LNCAP (cell line): ENCODE measurements around the gene CORO2B.

ENCODE experiments used
- TF ChIP-seq, protein P1 (sequence below): fragments of 450-650 bp; IDR thresholded peaks from 2 replicates; pipeline ENCODE4 v1.5.1; 2017; ENCODE audit warnings: mild to moderate bottlenecking

The CORO2B gene

DNA sequence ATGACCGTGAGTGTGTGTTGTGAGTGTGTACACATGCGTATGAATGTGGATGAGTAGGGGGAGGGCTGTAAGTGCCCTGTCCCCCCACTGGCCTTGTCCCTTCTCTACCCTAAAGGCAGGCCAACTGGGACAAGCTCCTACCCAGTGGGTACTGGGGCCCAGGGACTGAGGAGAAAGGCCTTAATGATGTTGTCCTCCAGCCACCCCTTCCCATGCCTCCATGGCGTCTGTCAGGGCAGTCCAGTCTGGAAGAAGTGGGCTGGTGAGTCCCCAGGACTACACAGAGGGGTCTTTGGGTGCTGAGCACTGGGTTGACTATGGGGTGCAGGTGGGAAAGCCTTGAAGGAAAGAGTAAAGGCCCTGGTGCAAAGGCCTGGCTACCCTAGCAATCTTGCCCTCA lies 16.9 kb upstream of the CORO2B start:
- TF ChIP-seq, protein P1, sequence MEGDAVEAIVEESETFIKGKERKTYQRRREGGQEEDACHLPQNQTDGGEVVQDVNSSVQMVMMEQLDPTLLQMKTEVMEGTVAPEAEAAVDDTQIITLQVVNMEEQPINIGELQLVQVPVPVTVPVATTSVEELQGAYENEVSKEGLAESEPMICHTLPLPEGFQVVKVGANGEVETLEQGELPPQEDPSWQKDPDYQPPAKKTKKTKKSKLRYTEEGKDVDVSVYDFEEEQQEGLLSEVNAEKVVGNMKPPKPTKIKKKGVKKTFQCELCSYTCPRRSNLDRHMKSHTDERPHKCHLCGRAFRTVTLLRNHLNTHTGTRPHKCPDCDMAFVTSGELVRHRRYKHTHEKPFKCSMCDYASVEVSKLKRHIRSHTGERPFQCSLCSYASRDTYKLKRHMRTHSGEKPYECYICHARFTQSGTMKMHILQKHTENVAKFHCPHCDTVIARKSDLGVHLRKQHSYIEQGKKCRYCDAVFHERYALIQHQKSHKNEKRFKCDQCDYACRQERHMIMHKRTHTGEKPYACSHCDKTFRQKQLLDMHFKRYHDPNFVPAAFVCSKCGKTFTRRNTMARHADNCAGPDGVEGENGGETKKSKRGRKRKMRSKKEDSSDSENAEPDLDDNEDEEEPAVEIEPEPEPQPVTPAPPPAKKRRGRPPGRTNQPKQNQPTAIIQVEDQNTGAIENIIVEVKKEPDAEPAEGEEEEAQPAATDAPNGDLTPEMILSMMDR: no peak

DNA sequence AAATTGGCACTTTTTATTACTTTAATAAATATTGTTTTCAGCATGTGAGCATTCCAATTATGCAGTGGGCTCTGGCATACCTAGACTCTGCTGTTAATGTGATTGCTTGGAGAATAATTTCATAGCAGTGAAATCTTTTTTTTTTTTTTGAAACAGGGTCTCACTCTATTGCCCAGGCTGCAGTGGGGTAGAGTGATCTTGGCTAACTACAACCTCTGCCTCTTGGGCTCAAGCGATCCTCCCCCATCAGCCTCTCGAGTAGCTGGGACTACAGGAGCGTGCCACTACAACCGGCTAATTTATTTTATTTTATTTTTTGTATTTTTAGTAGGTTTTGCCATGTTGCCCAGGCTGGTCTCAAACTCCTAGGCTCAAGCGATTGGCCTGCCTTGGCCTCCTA lies 14.6 kb upstream of the CORO2B start:
- TF ChIP-seq, protein P1: no peak

DNA sequence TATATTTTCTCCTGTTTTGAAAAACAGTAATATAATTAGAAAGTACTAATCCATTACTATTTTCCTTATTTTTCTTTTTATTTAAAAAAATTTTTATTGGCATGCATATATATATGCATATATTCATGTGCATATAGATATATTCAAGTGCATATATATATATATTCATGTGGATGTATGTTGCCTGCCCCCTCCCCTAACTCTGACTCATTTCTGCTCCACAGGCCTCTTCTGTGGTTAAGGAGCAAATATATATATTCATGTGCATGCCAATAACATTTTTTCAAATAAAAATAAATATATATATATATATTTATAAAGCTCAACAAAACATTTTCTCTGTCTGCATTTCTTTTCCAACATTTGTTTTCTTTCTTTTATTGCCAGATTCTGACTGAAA lies 13.6 kb upstream of the CORO2B start:
- TF ChIP-seq, protein P1: no peak

DNA sequence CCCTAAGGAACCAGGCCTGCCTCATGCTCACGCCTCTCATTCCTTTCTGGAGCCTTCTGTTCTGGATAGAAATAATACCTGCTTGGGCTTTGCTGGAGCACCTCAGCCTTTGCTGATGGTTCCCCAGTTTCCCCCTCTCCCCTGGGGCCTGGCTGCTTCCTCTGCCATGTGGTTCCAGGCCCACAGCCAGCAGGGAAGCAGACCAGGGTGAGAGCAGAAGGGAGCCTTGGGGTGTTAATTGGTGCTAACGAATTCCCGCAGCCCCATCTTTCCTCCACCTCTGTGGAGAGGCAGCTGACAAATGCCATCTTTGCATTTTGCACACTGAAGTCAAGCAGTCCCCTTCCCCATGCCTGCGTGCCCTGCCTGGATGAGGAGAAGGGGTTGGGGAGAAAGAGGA lies 13.1 kb upstream of the CORO2B start:
- TF ChIP-seq, protein P1: no peak

DNA sequence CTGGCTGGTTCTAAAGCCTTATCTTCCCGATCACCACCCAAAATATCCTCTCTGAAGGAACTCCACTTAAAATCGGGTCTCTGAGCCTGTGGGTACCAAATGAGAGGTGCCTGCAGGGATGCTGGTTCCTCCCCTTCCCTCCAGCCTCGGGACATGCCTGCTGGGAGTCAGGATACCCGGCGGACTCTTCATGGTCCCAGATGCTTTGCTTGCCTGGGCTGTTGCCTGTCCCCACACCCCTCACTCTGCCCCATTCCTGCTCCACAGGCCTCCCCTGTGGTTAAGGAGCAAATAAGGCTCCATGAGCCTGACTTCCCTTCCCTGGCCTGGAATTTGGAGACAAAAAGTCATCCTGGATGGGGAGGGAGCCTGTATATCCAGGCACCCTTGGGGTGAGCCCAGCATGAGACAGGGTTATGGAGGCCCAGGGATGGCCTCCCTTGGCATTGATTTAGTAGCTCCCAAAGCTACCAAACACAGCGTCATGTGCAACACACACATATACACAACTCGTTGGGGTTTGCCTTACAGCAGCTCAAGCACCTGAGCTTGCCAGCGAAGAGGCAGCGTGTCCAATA lies 12.3 kb upstream of the CORO2B start:
- TF ChIP-seq, protein P1: no peak

DNA sequence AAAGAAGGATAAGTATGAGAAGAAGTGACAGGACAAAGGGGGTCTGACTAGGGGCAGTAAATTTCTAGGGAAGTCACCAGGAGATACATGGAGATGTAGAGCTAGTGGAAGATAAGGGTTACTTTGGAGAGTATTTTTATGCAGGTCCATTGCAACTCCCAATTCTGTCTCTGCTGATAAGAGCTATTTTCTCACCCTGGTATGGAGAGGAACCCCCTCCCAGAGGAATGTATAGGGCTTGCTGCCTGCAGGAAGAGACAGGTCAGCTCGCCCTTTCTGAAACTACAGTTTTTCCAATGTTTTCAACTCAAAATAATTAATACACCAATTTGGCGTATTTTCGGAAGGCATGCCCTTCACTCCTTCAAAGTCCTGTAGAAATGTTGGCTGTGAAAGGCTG lies 11.4 kb upstream of the CORO2B start:
- TF ChIP-seq, protein P1: no peak

DNA sequence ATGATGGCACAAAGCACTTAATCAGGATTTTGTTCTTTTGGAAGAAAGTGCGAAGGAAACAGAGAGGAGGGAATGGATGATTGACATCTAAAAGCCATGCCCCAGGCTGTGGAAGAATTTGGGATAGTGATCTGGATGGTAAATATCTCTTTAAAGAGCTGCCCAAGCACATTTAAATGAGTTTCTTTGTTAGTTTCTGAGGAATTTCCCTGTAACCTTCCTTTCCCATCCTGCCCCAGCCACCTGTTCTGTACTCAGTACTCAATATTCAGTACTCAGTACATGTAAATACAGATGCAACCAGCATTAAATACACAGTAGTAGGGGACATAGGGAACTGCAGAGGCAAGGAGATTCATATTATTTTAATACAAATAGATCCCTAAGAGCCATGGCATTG lies 7.8 kb upstream of the CORO2B start:
- TF ChIP-seq, protein P1: no peak

DNA sequence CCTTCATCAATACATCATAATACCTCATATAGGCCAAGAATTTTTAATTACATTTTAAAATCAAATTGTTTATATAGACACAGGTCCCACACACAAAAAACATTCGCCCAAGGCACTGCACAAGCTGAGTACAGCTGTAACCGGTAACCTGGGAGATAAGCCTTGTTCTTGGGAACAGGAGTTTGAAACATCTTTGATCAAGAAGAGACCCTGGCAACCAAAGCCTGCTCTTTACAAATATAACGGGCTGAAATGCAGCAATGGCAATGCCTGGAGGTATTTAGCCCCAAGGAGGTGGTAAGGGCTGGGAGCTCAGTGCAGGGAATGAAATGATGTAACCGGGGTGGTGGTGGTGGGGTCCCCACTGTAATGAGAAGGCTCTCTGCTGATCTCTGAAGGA lies 7.2 kb upstream of the CORO2B start:
- TF ChIP-seq, protein P1: no peak
